ENCODE results near the gene FAF1. TPM values are rescaled to one million over a fixed set of nuclear protein-coding genes. Genes with fewer than 3 reads are reported as not detected.

The FAF1 gene
- total RNA-seq, 2 experiments from 2014 or later = 43.5 to 44.0 TPM

DNA sequence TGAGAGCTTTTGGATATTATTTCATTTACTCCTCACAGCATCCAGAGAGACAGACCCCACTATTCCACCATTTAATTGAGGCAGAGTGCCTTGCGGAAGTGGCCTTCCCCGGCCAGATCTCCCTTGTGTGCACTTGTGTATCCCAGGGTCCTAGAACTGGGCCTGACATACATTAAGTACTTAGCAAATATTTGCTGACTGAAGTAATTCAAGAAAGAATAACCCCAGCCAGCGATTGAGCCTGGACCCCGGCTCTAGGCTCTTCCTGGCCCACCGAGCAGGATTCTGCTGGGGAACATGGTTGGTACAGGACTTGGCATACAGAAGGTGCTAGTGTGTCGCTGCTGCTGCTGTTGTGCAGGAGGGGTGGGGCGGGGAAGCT lies 545.2 kb downstream of the FAF1 start:
- Mint-ChIP-seq H3K27ac (no peak overlapping the region), H3K36me3 (ENCODE audit: low read depth) (no peaks in the 10 kb centered on the region), H3K9me3 (no peaks in the 10 kb centered on the region), H3K4me1 (ENCODE audit: low read depth) (peaks cover 10% of the 10 kb centered on the region), H3K27me3 (peaks cover 66% of the 10 kb centered on the region), H3K4me3 (no peak overlapping the region)
- no peak for ATAC-seq (ENCODE audit: poor library complexity)
- H3K9me3 ChIP-seq (ENCODE audit: control insufficient read depth in 1 of 2, insufficient read depth in 1 of 2, low read length in 2 of 2) = peaks cover 4 to 30% of the 10 kb centered on the region in 2 experiments
- H3K4me3 ChIP-seq (ENCODE audit: low read length) = no peak overlapping the region
- H3K27me3 ChIP-seq (ENCODE audit: control insufficient read depth in 1 of 2, insufficient read depth in 2 of 2, low read length in 2 of 2) = peaks cover 50 to 51% of the 10 kb centered on the region in 2 experiments
- H3K27ac ChIP-seq (ENCODE audit: low read depth in 1 of 2, low read length in 2 of 2) = no peak overlapping the region
- H3K4me1 ChIP-seq (ENCODE audit: insufficient read depth, low read length) = peaks cover 19% of the 10 kb centered on the region
- H3K36me3 ChIP-seq (ENCODE audit: insufficient read depth, low read length) = no peaks in the 10 kb centered on the region
- ChIA-PET POLR2A (interaction anchor here (0.6 kb wide), 1 partner anchor 10 kb away, joined by 3 read pairs; no protein-coding TSS in a partner anchor), CTCF (no interaction called here)
- TF ChIP-seq, protein P1, sequence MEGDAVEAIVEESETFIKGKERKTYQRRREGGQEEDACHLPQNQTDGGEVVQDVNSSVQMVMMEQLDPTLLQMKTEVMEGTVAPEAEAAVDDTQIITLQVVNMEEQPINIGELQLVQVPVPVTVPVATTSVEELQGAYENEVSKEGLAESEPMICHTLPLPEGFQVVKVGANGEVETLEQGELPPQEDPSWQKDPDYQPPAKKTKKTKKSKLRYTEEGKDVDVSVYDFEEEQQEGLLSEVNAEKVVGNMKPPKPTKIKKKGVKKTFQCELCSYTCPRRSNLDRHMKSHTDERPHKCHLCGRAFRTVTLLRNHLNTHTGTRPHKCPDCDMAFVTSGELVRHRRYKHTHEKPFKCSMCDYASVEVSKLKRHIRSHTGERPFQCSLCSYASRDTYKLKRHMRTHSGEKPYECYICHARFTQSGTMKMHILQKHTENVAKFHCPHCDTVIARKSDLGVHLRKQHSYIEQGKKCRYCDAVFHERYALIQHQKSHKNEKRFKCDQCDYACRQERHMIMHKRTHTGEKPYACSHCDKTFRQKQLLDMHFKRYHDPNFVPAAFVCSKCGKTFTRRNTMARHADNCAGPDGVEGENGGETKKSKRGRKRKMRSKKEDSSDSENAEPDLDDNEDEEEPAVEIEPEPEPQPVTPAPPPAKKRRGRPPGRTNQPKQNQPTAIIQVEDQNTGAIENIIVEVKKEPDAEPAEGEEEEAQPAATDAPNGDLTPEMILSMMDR (IDR thresholded peaks at IDR 0.05) = no peak
- no peak for DNase-seq
- intact Hi-C loops (cut with DNase I, micrococcal nuclease) = no loop called here

DNA sequence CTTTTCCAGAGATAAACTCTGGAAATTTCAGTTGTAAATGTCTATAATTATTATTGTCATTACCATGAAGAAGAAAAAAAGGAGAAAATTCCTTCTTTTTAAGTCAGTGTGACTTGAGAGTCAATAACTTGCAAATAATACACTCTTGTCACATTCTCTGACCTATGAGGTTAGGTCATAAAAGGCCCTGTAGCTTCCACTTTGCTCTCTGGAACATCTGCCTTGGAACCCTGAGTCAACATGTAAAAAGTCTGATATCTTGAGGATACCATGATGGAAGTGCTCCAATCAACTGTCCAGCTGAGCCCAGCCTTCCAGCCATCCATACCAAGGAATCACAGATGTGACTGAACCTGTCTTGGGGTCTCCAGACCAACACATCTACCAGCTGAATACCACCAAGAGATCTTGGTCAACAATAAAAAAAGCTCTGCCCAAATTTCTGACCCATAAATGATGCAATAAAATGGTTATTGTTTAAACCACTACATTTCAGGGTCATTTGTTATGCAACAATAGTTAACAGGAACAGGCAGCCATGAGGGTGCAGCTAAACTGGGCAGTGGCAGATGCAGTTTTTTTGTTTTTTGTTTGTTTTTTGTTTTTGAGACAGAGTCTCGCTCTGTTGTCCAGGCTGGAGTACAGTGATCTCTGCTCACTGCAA lies 547.1 kb downstream of the FAF1 start:
- CTCF ChIA-PET = no interaction called here

DNA sequence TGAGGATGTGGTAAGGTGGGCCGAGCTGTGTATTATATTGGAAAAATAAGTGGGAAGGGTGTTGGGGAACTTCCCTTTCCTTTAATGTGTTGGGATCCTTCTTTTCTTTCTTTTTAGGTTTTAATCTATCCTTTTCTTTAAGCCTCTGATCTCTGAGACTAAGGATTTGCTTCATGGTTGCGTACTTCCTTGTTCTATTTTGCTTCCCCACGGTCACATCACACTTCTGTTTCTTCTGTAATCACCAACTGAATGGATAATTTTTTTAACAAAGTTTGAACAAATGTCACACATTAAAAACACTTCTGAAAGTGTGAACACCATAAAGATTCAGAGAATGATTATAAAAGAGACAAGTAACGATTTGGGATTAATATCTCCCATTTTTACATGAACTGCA lies 554.3 kb downstream of the FAF1 start:
- DNase-seq (no peak), ATAC-seq (ENCODE audit: poor library complexity) (no peak)
- intact Hi-C loops (cut with DNase I, micrococcal nuclease) = no loop called here
- H3K4me1 ChIP-seq (ENCODE audit: insufficient read depth, low read length) = no peaks in the 10 kb centered on the region
- no peak overlapping the region for H3K27ac Mint-ChIP-seq
- H3K4me3 ChIP-seq (ENCODE audit: low read length) = no peak overlapping the region
- no peaks in the 10 kb centered on the region for H3K36me3 Mint-ChIP-seq (ENCODE audit: low read depth)
- TF ChIP-seq, protein P1 (IDR thresholded peaks at IDR 0.05) = no peak
- no peaks in the 10 kb centered on the region for H3K36me3 ChIP-seq (ENCODE audit: insufficient read depth, low read length)
- H3K27me3 Mint-ChIP-seq = peaks cover 72% of the 10 kb centered on the region
- H3K27me3 ChIP-seq (ENCODE audit: control insufficient read depth in 1 of 2, insufficient read depth in 2 of 2, low read length in 2 of 2) = peaks cover 8 to 16% of the 10 kb centered on the region in 2 experiments
- no peaks in the 10 kb centered on the region for H3K4me1 Mint-ChIP-seq (ENCODE audit: low read depth)
- H3K9me3 ChIP-seq (ENCODE audit: control insufficient read depth in 1 of 2, insufficient read depth in 1 of 2, low read length in 2 of 2) = peaks cover 0 to 11% of the 10 kb centered on the region in 2 experiments
- H3K4me3 Mint-ChIP-seq = no peak overlapping the region
- peaks cover 2% of the 10 kb centered on the region for H3K9me3 Mint-ChIP-seq
- ChIA-PET CTCF (no interaction called here), POLR2A (no interaction called here)
- H3K27ac ChIP-seq (ENCODE audit: low read depth in 1 of 2, low read length in 2 of 2) = no peak overlapping the region

More for the DNA sequence above, 547.1 kb downstream of the FAF1 start:
- Histone ChIP-seq H3K27ac (ENCODE audit: low read depth in 1 of 2, low read length in 2 of 2) (no peak overlapping the region), H3K4me1 (ENCODE audit: insufficient read depth, low read length) (peaks cover 9% of the 10 kb centered on the region), H3K4me3 (ENCODE audit: low read length) (no peak overlapping the region), H3K9me3 (ENCODE audit: control insufficient read depth in 1 of 2, insufficient read depth in 1 of 2, low read length in 2 of 2) (peaks cover 4 to 26% of the 10 kb centered on the region in 2 experiments), H3K27me3 (ENCODE audit: control insufficient read depth in 1 of 2, insufficient read depth in 2 of 2, low read length in 2 of 2) (peaks cover 40 to 43% of the 10 kb centered on the region in 2 experiments), H3K36me3 (ENCODE audit: insufficient read depth, low read length) (no peaks in the 10 kb centered on the region)
- Mint-ChIP-seq H3K27ac (no peak overlapping the region), H3K4me3 (no peak overlapping the region), H3K9me3 (no peaks in the 10 kb centered on the region), H3K4me1 (ENCODE audit: low read depth) (peaks cover 7% of the 10 kb centered on the region), H3K36me3 (ENCODE audit: low read depth) (no peaks in the 10 kb centered on the region), H3K27me3 (peaks cover 68% of the 10 kb centered on the region)
- TF ChIP-seq, protein P1 (IDR thresholded peaks at IDR 0.05) = no peak
- ATAC-seq (ENCODE audit: poor library complexity) = no peak
- no peak for DNase-seq
- POLR2A ChIA-PET = no interaction called here
- intact Hi-C loops (cut with DNase I, micrococcal nuclease) = no loop called here
